Mucosa of descending colon (tissue), 3 donors: Measurements from ENCODE around the gene BTG2. TPM values are rescaled to one million over a fixed set of nuclear protein-coding genes. Genes with fewer than 3 reads are reported as not detected.

Experiments used
- ATAC-seq: fragments of 200-7000 bp; cut with Tn5 transposase; one replicate; pipeline ENCODE4 v1.9.1; 2020; ENCODE audit warnings: mild to moderate bottlenecking, moderate library complexity
- DNase-seq, 3 donors: peaks; one replicate each; pipeline ENCODE4 v3.0.0-alpha.2; 2020
- H3K36me3 ChIP-seq: fragments of 200-600 bp; one replicate; pipeline ENCODE4 v1.8.0; 2021; ENCODE audit warnings: low read depth, mild to moderate bottlenecking
- H3K4me1 ChIP-seq: fragments of 200-600 bp; one replicate; pipeline ENCODE4 v1.8.0; 2021; ENCODE audit warnings: low read depth, mild to moderate bottlenecking
- H3K4me3 ChIP-seq: fragments of 200-600 bp; one replicate; pipeline ENCODE4 v1.8.0; 2021; ENCODE audit warnings: mild to moderate bottlenecking
- H3K9me3 ChIP-seq: fragments of 200-600 bp; one replicate; pipeline ENCODE4 v1.8.0; 2021; ENCODE audit warnings: mild to moderate bottlenecking
- CTCF ChIP-seq: fragments of 200-600 bp; IDR thresholded peaks from one replicate; pipeline ENCODE4 v1.8.0; 2022; ENCODE audit warnings: antibody characterized with exemption, mild to moderate bottlenecking
- intact Hi-C, 2 donors: fragments of 100-400 bp; cut with DNase I in 1 of 2; cut with micrococcal nuclease in 1 of 2; formaldehyde crosslinking; loops; one replicate each; pipeline versions ENCODE4 v1.11.0 to v1.11.1; 2022; cut with DNase I, micrococcal nuclease
- total RNA-seq, 3 donors: library from RNA; stranded (reverse); fragmentation: NEBNext Ultra II Directional in 2 of 3; extraction: Animal tissue kit (Norgen Biotek cat#: 25700) in 2 of 3; gene quantifications; one replicate each; pipeline versions ENCODE4 v1.2.1 to v1.2.4, GENCODE V29; 2021 to 2023
- donor health status: DM: no; HTN: no; CAD: no; lungs with moderate emphysema.
- donor health status: DM: no; HTN: no; CAD: no.
- donor health status: DM: no; HTN: yes; CAD: no.

Gene BTG2
- total RNA-seq, 3 donors from 2014 or later, result 65.7 to 406 (median 69.1) TPM

GRCh38 chr1:203324105-203325025, 19.0 kb downstream of the BTG2 start:
- peak; percentile 0 for ATAC-seq
- peak in 2 of 3 donors; percentile 50 to 57 for DNase-seq
- intact Hi-C loops, result no loop called here
- Histone ChIP-seq H3K36me3 (no peaks in the 10 kb centered on the region), H3K4me1 (peaks cover 76% of the 10 kb centered on the region), H3K9me3 (no peaks in the 10 kb centered on the region), H3K4me3 (no peak overlapping the region)
- no peak for TF ChIP-seq CTCF

DNA sequence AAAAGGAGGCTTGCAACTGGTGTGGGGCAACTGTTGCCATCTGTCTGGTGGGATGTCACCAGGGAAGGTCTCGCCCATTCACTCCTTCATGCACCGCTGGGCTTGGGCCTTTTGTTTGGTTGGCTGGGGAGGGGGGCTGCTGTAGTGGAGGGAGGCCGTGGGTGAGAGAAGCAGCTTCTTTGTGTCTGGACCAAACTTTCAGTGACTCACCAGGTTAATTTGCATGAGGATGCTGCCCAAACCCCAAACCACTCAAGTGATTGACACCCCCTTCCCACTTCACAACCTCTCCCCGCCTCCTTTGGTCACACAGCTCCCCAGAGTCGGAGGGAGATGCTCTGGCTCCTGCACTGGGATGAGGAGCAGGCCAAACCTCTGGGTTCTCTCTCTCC, 19.7 kb downstream of the BTG2 start:
- H3K36me3 ChIP-seq, result no peaks in the 10 kb centered on the region
- no peak overlapping the region for H3K4me3 ChIP-seq
- intact Hi-C loops, result no loop called here
- H3K4me1 ChIP-seq, result peaks cover 76% of the 10 kb centered on the region
- ATAC-seq, result peak; percentile 0
- DNase-seq, result peak in 1 of 3 donors; percentile 77
- no peak for TF ChIP-seq CTCF
- H3K9me3 ChIP-seq, result no peaks in the 10 kb centered on the region

DNA sequence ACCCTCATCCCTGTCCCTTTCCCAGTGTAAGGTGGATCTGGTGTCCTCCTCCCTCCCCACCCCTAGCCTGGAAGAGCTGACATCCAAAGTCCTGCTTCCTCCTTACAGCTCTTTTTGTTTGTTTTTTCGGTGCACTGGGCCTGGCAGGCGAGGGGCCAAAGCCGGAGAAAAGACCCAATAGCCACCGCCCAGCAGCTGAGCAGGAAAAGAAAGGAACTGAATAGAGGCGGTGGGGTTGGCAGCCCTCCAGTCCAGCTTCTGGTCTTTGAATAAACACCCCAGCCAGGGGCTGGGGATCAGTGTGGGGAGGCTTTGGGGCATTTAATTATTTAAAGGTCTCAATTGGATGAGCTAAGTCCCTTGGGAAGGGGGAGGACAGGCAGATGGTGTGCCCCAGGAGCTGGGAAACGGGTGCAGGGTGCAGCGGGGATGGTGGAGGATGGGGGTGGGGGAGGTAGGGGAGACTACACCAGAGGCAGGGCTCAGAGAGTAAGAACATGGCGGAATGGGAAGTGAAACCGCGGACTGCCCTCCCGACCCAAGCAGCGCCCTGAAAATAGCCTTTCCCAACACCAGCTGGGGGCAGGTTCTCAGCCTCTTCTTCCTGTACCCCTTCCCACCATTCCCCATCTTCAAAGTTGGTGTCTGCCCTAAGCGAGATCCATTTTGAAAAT, 20.2 kb downstream of the BTG2 start:
- no peak overlapping the region for H3K4me3 ChIP-seq
- DNase-seq (peak; percentile 81 to 87 (median 82)), ATAC-seq (peak; percentile 15)
- H3K36me3 ChIP-seq, result no peaks in the 10 kb centered on the region
- H3K4me1 ChIP-seq, result peaks cover 71% of the 10 kb centered on the region
- H3K9me3 ChIP-seq, result no peaks in the 10 kb centered on the region
- TF ChIP-seq CTCF, result no peak
- intact Hi-C loops, result no loop called here

- no peak overlapping the region for H3K4me3 ChIP-seq
- H3K4me1 ChIP-seq, result peaks cover 56% of the 10 kb centered on the region
- no peak for TF ChIP-seq CTCF
- H3K9me3 ChIP-seq, result no peaks in the 10 kb centered on the region
- ATAC-seq, result peak; percentile 83
- H3K36me3 ChIP-seq, result no peaks in the 10 kb centered on the region
- intact Hi-C loops, result no loop called here
- peak; percentile 95 to 98 (median 97) for DNase-seq
Measured at GRCh38 chr1:203326830-203327683, 21.7 kb downstream of the BTG2 start.

GRCh38 chr1:203327684-203328457, 22.6 kb downstream of the BTG2 start:
- H3K4me3 ChIP-seq, result no peak overlapping the region
- intact Hi-C loops, result no loop called here
- peaks cover 48% of the 10 kb centered on the region for H3K4me1 ChIP-seq
- TF ChIP-seq CTCF, result no peak
- DNase-seq (peak in 1 of 3 donors; percentile 82), ATAC-seq (peak; percentile 57)
- H3K9me3 ChIP-seq, result no peaks in the 10 kb centered on the region
- no peaks in the 10 kb centered on the region for H3K36me3 ChIP-seq
